GM12878 (cell line): ENCODE data around the gene NR2F1. TPM values are rescaled to one million over a fixed set of nuclear protein-coding genes. Genes with fewer than 3 reads are reported as not detected.

Experiments used
- ATAC-seq: fragments of 200-7000 bp; cut with Tn5 transposase; 3 replicates; pipeline ENCODE4 v1.9.1; 2020; ENCODE audit warnings: mild to moderate bottlenecking, moderate library complexity
- BruUV-seq: library from RNA; stranded (reverse); fragments of 400-500 nt; replicated peaks from 2 replicates; lab custom pipeline; 2021; lab: Mats Ljungman, UMichigan
- CTCF ChIA-PET: fragments of 300-600 bp; sonication (Branson Sonifier 250); formaldehyde crosslinking; extraction: SDS; loops from one replicate; lab custom pipeline; 2021; ENCODE audit warnings: inconsistent platforms; lab: Yijun Ruan, JAX
- POLR2A ChIA-PET: fragments of 350-600 bp; formaldehyde crosslinking; extraction: SDS; loops from one replicate; lab custom pipeline; 2021; ENCODE audit warnings: inconsistent platforms; lab: Charles Lee
- RAD21 ChIA-PET: fragments of 300-600 bp; sonication (Branson Sonifier 250); formaldehyde crosslinking; loops from one replicate; lab custom pipeline; 2023; ENCODE audit warnings: antibody characterized with exemption; ENCODE audit not compliant: unreplicated experiment; lab: Charles Lee
- SMC1A ChIA-PET: fragments of 300-600 bp; sonication (Branson Sonifier 250); formaldehyde crosslinking; loops from one replicate; lab custom pipeline; 2023; ENCODE audit not compliant: unreplicated experiment, uncharacterized antibody; lab: Charles Lee
- DNase-seq: peaks from one replicate; pipeline ENCODE4 v3.0.0-alpha.2; 2011; ENCODE audit warnings: low read depth, low spot score
- FAIRE-seq: peaks from 3 replicates; lab custom pipeline; 2011; peaks lifted over from hg19 to GRCh38; lab: Jason Lieb, UNC
- H2AFZ ChIP-seq: 2 replicates; pipeline ENCODE4 v1.6.0; 2011; ENCODE audit warnings: low read depth, low read length, control low read depth; ENCODE audit not compliant: control insufficient read depth
- H3K27ac ChIP-seq: 2 replicates; pipeline ENCODE4 v1.5.1; 2011; ENCODE audit warnings: control low read depth; ENCODE audit not compliant: control insufficient read depth, insufficient read depth
- H3K27me3 ChIP-seq, 2 experiments: replicated peaks in 1 of 2; 2 replicates each; pipeline versions ENCODE4 v1.6.0 to v1.6.1; 2011; ENCODE audit warnings: low read length in 1 of 2; ENCODE audit not compliant: control insufficient read depth in 2 of 2, insufficient read depth in 2 of 2
- H3K36me3 ChIP-seq, 2 experiments: 2 replicates each; pipeline ENCODE4 v1.5.1; 2011; ENCODE audit warnings: low read length in 1 of 2; ENCODE audit not compliant: control insufficient read depth in 2 of 2, insufficient read depth in 2 of 2
- H3K4me1 ChIP-seq: 2 replicates; pipeline ENCODE4 v1.6.1; 2011; ENCODE audit warnings: mild to moderate bottlenecking, low read length, moderate library complexity, mixed read lengths; ENCODE audit not compliant: control insufficient read depth, insufficient read depth
- H3K4me2 ChIP-seq: 2 replicates; pipeline ENCODE4 v1.6.0; 2011; ENCODE audit warnings: control low read depth; ENCODE audit not compliant: control insufficient read depth, insufficient read depth
- H3K4me3 ChIP-seq: fragments of 200-600 bp; sonication (generic); 2 replicates; pipeline ENCODE4 v1.5.1; 2016
- H3K79me2 ChIP-seq: 2 replicates; pipeline ENCODE4 v1.6.0; 2011; ENCODE audit warnings: low read length; ENCODE audit not compliant: control insufficient read depth, insufficient read depth
- H3K9ac ChIP-seq: 2 replicates; pipeline ENCODE4 v1.8.0; 2011; ENCODE audit warnings: low read length, control low read depth, mixed read lengths; ENCODE audit not compliant: control insufficient read depth, insufficient read depth
- H3K9me3 ChIP-seq: replicated peaks from 3 replicates; pipeline ENCODE4 v1.5.1; 2011; ENCODE audit warnings: mild to moderate bottlenecking, low read length; ENCODE audit not compliant: control insufficient read depth, insufficient read depth
- H4K20me1 ChIP-seq: 2 replicates; pipeline ENCODE4 v1.6.0; 2011; ENCODE audit not compliant: control insufficient read depth, insufficient read depth
- ASH2L ChIP-seq: fragments of 300-600, 200-600 bp; sonication (generic); IDR thresholded peaks from 2 replicates; pipeline ENCODE4 v1.6.1; 2017; ENCODE audit warnings: low read depth, mild to moderate bottlenecking, borderline replicate concordance
- ATF7 ChIP-seq: fragments of 450-650 bp; IDR thresholded peaks from 2 replicates; pipeline ENCODE4 v1.6.1; 2016; ENCODE audit warnings: low read depth, mild to moderate bottlenecking
- BHLHE40 ChIP-seq, 2 experiments: fragments of 450-650 bp in 1 of 2; IDR thresholded peaks; 2 replicates each; pipeline ENCODE4 v1.6.1; 2011 to 2017; ENCODE audit warnings: low read depth in 2 of 2, borderline replicate concordance in 1 of 2, improper control_type of control experiment in 1 of 2, low read length in 1 of 2, mild to moderate bottlenecking in 1 of 2
- CREM ChIP-seq: IDR thresholded peaks from 2 replicates; pipeline ENCODE4 v1.6.1; 2014; ENCODE audit warnings: antibody characterized with exemption, low read depth
- RELA ChIP-seq: fragments of 450-650 bp; IDR thresholded peaks from 2 replicates; pipeline ENCODE4 v1.8.0; 2014; ENCODE audit warnings: borderline replicate concordance; ENCODE audit not compliant: partially characterized antibody
- SMARCA5 ChIP-seq: fragments of 450-650 bp; IDR thresholded peaks from 2 replicates; pipeline ENCODE4 v1.6.1; 2017; ENCODE audit warnings: mild to moderate bottlenecking
- SREBF2 ChIP-seq: IDR thresholded peaks from 2 replicates; pipeline ENCODE4 v1.6.1; 2012; ENCODE audit warnings: mild to moderate bottlenecking, low read length
- SRF ChIP-seq, 2 experiments: IDR thresholded peaks; 2 replicates each; pipeline ENCODE4 v1.6.1; 2011; ENCODE audit warnings: low read depth in 2 of 2, low read length in 2 of 2, mild to moderate bottlenecking in 1 of 2, moderate library complexity in 1 of 2
- WRNIP1 ChIP-seq: IDR thresholded peaks from 2 replicates; pipeline ENCODE4 v1.6.1; 2011; ENCODE audit warnings: low read depth, low read length, improper control_type of control experiment, borderline replicate concordance
- YBX1 ChIP-seq: fragments of 450-650 bp; IDR thresholded peaks from 2 replicates; pipeline ENCODE4 v1.6.1; 2016; ENCODE audit warnings: antibody characterized with exemption
- YY1 ChIP-seq: IDR thresholded peaks from 2 replicates; pipeline ENCODE4 v1.6.1; 2011; ENCODE audit warnings: low read depth, mild to moderate bottlenecking, low read length
- ZNF274 ChIP-seq: IDR thresholded peaks from one replicate; pipeline ENCODE4 v1.8.0; 2011; ENCODE audit not compliant: insufficient read length, insufficient read depth
- WGBS: methylation state at CpG from one replicate; pipeline ENCODE4 v1.1.6; 2016; ENCODE audit warnings: low lambda C conversion rate; ENCODE audit not compliant: insufficient replicate concordance, insufficient coverage; ENCODE audit errors: missing lambda C conversion rate; 5-methylcytosine and 5-hydroxymethylcytosine counted together
- in situ Hi-C: fragments of 300-500 bp; cut with MboI; formaldehyde crosslinking; loops from 9 replicates; pipeline ENCODE4 v1.14.3; 2018; ENCODE audit warnings: mixed read lengths
- intact Hi-C: fragments of 100-400 bp; cut with micrococcal nuclease; formaldehyde crosslinking; loops from one replicate; pipeline ENCODE4 v1.14.2; 2022; ENCODE audit not compliant: unreplicated experiment
- polyA plus RNA-seq, 11 experiments: library from polyadenylated mRNA; depleted of rRNA in 4 of 11; unstranded in 6 of 11; stranded (reverse) in 5 of 11; fragments of >200 nt; fragmentation: Nextera tagmentation in 4 of 11; fragmentation: Illumina TruSeq in 1 of 11; extraction: Ambion mirVana in 4 of 11; extraction: Trizol in 1 of 11; gene quantifications; 1 replicate in 1 of 11; 2 replicates in 10 of 11; pipeline versions ENCODE4 v1.2.1 to v1.2.3, GENCODE V29; 2011 to 2016; ENCODE audit warnings: inconsistent platforms in 2 of 11, missing spikeins in 2 of 11, low read depth in 1 of 11
- total RNA-seq, 4 experiments: library from RNA; depleted of rRNA in 3 of 4; stranded (reverse); fragments of >200 nt in 3 of 4; fragmentation: Illumina TruSeq in 1 of 4; extraction: Trizol in 1 of 4; gene quantifications; 2 replicates each; pipeline versions ENCODE4 v1.2.1 to v1.2.3, GENCODE V29; 2013 to 2021
- TF ChIP-seq, protein P1 (sequence below): IDR thresholded peaks from 2 replicates; pipeline ENCODE4 v1.6.1; 2011; ENCODE audit warnings: mild to moderate bottlenecking, low read depth, low read length, moderate library complexity; ENCODE audit not compliant: insufficient replicate concordance
- TF ChIP-seq, protein P2 (sequence below): IDR thresholded peaks from 2 replicates; pipeline ENCODE4 v1.6.1; 2012; ENCODE audit warnings: improper control_type of control experiment, low read depth, low read length; ENCODE audit not compliant: insufficient replicate concordance
- TF ChIP-seq, protein P3 (sequence below): IDR thresholded peaks from 2 replicates; pipeline ENCODE4 v1.6.1; 2011; ENCODE audit warnings: low read depth, mild to moderate bottlenecking, low read length, moderate library complexity, borderline replicate concordance; ENCODE audit errors: extremely low read depth
- TF ChIP-seq, protein P4 (sequence below): IDR thresholded peaks from 2 replicates; pipeline ENCODE4 v1.6.1; 2012; ENCODE audit warnings: low read depth, low read length, improper control_type of control experiment

Gene NR2F1
- total and polyA plus RNA-seq, 10 of the 15 experiments (the other 5 are each of a cell fraction or from before 2014, with no cell fraction given) = 0.04 to 0.79 (median 0.36) TPM; not detected in 7

DNA sequence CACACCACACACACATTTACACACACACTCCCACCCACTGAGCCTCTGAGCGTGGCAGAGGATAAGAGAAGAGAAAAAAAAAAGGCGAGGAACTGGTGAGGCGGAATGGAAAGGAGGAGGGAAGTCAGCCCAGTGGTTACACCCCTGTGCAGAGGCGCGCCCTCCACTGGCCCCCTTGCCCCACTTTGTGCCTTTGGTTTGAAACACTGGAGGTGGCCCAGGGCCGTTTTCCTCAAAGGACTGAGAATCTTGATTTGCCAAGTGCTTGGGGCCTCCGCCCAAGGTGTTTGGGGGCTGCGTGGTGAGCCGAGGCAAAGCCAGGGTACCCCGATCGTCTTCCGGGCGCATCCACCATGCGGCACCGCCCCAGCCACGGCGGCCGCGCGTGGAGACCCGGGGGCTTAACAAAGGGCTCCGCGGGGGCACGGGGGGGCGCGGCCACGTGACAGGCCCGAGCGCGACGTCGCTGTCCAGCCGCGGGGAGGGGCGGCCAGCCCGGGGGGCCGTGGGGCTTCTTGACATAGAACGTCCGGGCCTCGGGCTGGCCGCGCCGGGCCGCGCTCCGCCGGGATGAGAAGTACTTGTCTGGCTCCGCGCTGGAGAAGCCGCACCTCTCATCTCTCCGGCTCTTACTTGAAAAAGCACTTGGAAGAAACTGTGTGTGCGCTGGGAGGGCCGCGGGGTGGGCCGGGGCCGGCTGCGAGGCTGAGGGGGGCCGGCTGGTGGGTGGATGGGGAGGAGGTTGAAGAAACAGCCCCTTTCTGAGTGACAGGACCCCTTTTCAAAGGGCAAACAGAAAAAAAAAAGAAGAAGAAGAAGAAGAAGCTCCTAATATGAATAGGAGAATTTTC is 21.0 kb downstream of the NR2F1 start:
- no peaks in the 10 kb centered on the region for H3K9me3 ChIP-seq
- SMC1A ChIA-PET = no interaction called here
- no peak overlapping the region for H2AFZ ChIP-seq
- H3K27ac ChIP-seq = no peak overlapping the region
- no TSS peak for BruUV-seq
- FAIRE-seq = no peak
- no peaks in the 10 kb centered on the region for H4K20me1 ChIP-seq
- H3K4me1 ChIP-seq = 0 out of 2 replicates have a peak, but pooled peaks cover 3% of the 10 kb centered on the region
- H3K4me2 ChIP-seq = no peak overlapping the region
- H3K79me2 ChIP-seq = no peaks in the 10 kb centered on the region
- ATAC-seq = no peak
- CTCF ChIA-PET = interaction anchor here (1.4 kb wide), 1 partner anchor 197 kb away, joined by 5 read pairs; no protein-coding TSS in a partner anchor
- peaks cover 6 to 33% of the 10 kb centered on the region in 2 experiments for H3K27me3 ChIP-seq
- POLR2A ChIA-PET = no interaction called here
- intact Hi-C loops (no loop called here), in situ Hi-C loops (no loop called here)
- H3K9ac ChIP-seq = no peak overlapping the region
- WGBS = 53% methylated on average over 36 of the region's 58 CpGs
- RAD21 ChIA-PET = no interaction called here
- no peaks in the 10 kb centered on the region for H3K36me3 ChIP-seq
- no peak overlapping the region for H3K4me3 ChIP-seq
- no peak for DNase-seq
- TF ChIP-seq RELA (no peak), SREBF2 (no peak), ATF7 (no peak), ZNF274 (no peak), YBX1 (no peak), BHLHE40 (IDR thresholded peaks at IDR 0.05; ENCODE audit: borderline replicate concordance in 1 of 2, low read depth in 2 of 2, low read length in 1 of 2) (no peak), WRNIP1 (no peak), SRF (IDR thresholded peaks at IDR 0.05; ENCODE audit: low read depth in 2 of 2, low read length in 2 of 2) (no peak), SMARCA5 (no peak), YY1 (no peak), CREM (no peak), ASH2L (no peak)
- TF ChIP-seq, protein P1, sequence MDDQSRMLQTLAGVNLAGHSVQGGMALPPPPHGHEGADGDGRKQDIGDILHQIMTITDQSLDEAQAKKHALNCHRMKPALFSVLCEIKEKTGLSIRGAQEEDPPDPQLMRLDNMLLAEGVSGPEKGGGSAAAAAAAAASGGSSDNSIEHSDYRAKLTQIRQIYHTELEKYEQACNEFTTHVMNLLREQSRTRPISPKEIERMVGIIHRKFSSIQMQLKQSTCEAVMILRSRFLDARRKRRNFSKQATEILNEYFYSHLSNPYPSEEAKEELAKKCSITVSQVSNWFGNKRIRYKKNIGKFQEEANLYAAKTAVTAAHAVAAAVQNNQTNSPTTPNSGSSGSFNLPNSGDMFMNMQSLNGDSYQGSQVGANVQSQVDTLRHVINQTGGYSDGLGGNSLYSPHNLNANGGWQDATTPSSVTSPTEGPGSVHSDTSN = no peak
- TF ChIP-seq, protein P2, sequence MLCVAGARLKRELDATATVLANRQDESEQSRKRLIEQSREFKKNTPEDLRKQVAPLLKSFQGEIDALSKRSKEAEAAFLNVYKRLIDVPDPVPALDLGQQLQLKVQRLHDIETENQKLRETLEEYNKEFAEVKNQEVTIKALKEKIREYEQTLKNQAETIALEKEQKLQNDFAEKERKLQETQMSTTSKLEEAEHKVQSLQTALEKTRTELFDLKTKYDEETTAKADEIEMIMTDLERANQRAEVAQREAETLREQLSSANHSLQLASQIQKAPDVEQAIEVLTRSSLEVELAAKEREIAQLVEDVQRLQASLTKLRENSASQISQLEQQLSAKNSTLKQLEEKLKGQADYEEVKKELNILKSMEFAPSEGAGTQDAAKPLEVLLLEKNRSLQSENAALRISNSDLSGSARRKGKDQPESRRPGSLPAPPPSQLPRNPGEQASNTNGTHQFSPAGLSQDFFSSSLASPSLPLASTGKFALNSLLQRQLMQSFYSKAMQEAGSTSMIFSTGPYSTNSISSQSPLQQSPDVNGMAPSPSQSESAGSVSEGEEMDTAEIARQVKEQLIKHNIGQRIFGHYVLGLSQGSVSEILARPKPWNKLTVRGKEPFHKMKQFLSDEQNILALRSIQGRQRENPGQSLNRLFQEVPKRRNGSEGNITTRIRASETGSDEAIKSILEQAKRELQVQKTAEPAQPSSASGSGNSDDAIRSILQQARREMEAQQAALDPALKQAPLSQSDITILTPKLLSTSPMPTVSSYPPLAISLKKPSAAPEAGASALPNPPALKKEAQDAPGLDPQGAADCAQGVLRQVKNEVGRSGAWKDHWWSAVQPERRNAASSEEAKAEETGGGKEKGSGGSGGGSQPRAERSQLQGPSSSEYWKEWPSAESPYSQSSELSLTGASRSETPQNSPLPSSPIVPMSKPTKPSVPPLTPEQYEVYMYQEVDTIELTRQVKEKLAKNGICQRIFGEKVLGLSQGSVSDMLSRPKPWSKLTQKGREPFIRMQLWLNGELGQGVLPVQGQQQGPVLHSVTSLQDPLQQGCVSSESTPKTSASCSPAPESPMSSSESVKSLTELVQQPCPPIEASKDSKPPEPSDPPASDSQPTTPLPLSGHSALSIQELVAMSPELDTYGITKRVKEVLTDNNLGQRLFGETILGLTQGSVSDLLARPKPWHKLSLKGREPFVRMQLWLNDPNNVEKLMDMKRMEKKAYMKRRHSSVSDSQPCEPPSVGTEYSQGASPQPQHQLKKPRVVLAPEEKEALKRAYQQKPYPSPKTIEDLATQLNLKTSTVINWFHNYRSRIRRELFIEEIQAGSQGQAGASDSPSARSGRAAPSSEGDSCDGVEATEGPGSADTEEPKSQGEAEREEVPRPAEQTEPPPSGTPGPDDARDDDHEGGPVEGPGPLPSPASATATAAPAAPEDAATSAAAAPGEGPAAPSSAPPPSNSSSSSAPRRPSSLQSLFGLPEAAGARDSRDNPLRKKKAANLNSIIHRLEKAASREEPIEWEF = no peak
- TF ChIP-seq, protein P3, sequence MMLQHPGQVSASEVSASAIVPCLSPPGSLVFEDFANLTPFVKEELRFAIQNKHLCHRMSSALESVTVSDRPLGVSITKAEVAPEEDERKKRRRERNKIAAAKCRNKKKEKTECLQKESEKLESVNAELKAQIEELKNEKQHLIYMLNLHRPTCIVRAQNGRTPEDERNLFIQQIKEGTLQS = no peak
- TF ChIP-seq, protein P4, sequence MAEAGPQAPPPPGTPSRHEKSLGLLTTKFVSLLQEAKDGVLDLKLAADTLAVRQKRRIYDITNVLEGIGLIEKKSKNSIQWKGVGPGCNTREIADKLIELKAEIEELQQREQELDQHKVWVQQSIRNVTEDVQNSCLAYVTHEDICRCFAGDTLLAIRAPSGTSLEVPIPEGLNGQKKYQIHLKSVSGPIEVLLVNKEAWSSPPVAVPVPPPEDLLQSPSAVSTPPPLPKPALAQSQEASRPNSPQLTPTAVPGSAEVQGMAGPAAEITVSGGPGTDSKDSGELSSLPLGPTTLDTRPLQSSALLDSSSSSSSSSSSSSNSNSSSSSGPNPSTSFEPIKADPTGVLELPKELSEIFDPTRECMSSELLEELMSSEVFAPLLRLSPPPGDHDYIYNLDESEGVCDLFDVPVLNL = no peak
